BLaER1 (cell line): ENCODE measurements around the gene KCNK7.

Source experiments
- H3K27ac ChIP-seq: shearing (Covaris generic); formaldehyde crosslinking; 2 replicates; pipeline ENCODE4 v1.8.1; 2022
- H3K27me3 ChIP-seq: shearing (Covaris generic); formaldehyde crosslinking; 2 replicates; pipeline ENCODE4 v1.8.1; 2022
- H3K36me3 ChIP-seq: shearing (Covaris generic); formaldehyde crosslinking; 2 replicates; pipeline ENCODE4 v1.8.1; 2022
- H3K4me1 ChIP-seq: shearing (Covaris generic); formaldehyde crosslinking; 2 replicates; pipeline ENCODE4 v1.8.1; 2022
- H3K4me2 ChIP-seq: shearing (Covaris generic); formaldehyde crosslinking; 2 replicates; pipeline ENCODE4 v1.8.1; 2022
- H3K4me3 ChIP-seq: shearing (Covaris generic); formaldehyde crosslinking; 2 replicates; pipeline ENCODE4 v1.8.1; 2022
- H3K9ac ChIP-seq: shearing (Covaris generic); formaldehyde crosslinking; 2 replicates; pipeline ENCODE4 v1.8.1; 2022
- H3K9me3 ChIP-seq: shearing (Covaris generic); formaldehyde crosslinking; 2 replicates; pipeline ENCODE4 v1.8.1; 2022
- H4K20me1 ChIP-seq: shearing (Covaris generic); formaldehyde crosslinking; 2 replicates; pipeline ENCODE4 v1.8.1; 2022
- Cebpa-rat ChIP-seq: shearing (Covaris generic); IDR thresholded peaks from 2 replicates; pipeline ENCODE4 v1.8.1; 2022

Gene KCNK7

DNA sequence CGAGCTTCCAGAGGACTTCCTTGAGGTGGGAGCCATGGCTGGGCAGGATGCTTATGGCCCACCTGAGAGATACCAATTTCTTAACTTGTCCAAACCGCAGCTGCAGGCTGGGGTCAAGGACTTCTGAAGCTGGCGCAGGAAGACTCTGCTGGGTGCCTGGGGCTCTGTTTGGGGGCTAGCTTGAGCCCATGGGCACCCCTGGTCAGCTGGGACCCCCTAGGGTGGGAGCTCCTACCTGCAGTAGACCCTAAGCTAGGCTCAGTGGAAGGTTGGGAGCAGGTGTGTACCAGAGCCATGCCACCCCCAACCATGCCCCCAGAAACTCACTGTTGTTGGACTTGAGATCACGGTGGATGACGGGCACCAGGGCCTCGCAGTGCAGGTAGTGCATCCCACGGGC, 17.1 kb upstream of the KCNK7 start:
- no peak for TF ChIP-seq Cebpa-rat
- Histone ChIP-seq H3K27me3 (no peaks in the 10 kb centered on the region), H3K4me1 (peaks cover 56% of the 10 kb centered on the region), H3K36me3 (peaks cover 47% of the 10 kb centered on the region), H3K9me3 (no peaks in the 10 kb centered on the region), H3K4me2 (peak overlapping the region; percentile 100), H3K9ac (peak overlapping the region; percentile 96), H3K27ac (peak overlapping the region; percentile 93), H3K4me3 (peak overlapping the region; percentile 98), H4K20me1 (peaks cover 80% of the 10 kb centered on the region)

- H3K27ac ChIP-seq: peak overlapping the region; percentile 93
- peak overlapping the region; percentile 100 for H3K4me2 ChIP-seq
- H3K36me3 ChIP-seq: peaks cover 47% of the 10 kb centered on the region
- H3K9me3 ChIP-seq: no peaks in the 10 kb centered on the region
- peak overlapping the region; percentile 98 for H3K4me3 ChIP-seq
- H3K4me1 ChIP-seq: peaks cover 49% of the 10 kb centered on the region
- H3K27me3 ChIP-seq: no peaks in the 10 kb centered on the region
- H3K9ac ChIP-seq: peak overlapping the region; percentile 96
- TF ChIP-seq Cebpa-rat: no peak
- peaks cover 80% of the 10 kb centered on the region for H4K20me1 ChIP-seq
Observed at GRCh38 chr11:65611758-65612603, 16.4 kb upstream of the KCNK7 start.

GRCh38 chr11:65611028-65611757, 15.6 kb upstream of the KCNK7 start:
- Histone ChIP-seq H3K36me3 (peaks cover 51% of the 10 kb centered on the region), H3K27me3 (no peaks in the 10 kb centered on the region), H3K4me1 (peaks cover 41% of the 10 kb centered on the region), H3K27ac (peak overlapping the region; percentile 93), H3K9me3 (no peaks in the 10 kb centered on the region), H3K4me3 (peak overlapping the region; percentile 98), H3K9ac (peak overlapping the region; percentile 96), H3K4me2 (peak overlapping the region; percentile 100), H4K20me1 (peaks cover 79% of the 10 kb centered on the region)
- TF ChIP-seq Cebpa-rat: no peak

- peak overlapping the region; percentile 100 for H3K4me2 ChIP-seq
- peaks cover 59% of the 10 kb centered on the region for H3K36me3 ChIP-seq
- H3K9me3 ChIP-seq: no peaks in the 10 kb centered on the region
- H3K4me1 ChIP-seq: peaks cover 41% of the 10 kb centered on the region
- no peak for TF ChIP-seq Cebpa-rat
- H4K20me1 ChIP-seq: peaks cover 84% of the 10 kb centered on the region
- H3K27me3 ChIP-seq: no peaks in the 10 kb centered on the region
- peak overlapping the region; percentile 93 for H3K27ac ChIP-seq
- no peak overlapping the region; the same call in 1 of the 2 replicates for H3K4me3 ChIP-seq
- H3K9ac ChIP-seq: peak overlapping the region; percentile 96
Observed at GRCh38 chr11:65610404-65610803, 14.8 kb upstream of the KCNK7 start.

DNA sequence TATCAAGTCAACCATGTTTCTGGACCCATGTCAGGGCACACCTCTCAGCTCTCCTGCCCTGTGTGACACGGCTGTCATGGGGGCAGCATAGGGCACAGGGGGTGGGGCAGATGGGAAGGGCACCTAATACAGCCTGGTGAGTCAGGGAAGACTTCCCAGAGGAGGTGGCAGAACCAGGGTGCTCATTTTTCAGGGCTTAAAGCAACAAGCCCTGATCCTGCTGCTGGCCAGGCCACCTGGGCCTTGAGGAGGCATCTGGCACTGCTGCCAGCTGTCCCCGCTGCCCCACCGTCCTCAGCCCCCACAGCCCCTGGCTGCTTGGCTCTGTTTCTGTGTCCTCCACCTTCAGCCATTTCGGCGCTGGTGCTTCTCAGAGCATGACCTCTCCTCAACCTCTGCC, 14.1 kb upstream of the KCNK7 start:
- no peak for TF ChIP-seq Cebpa-rat
- Histone ChIP-seq H3K4me3 (no peak overlapping the region), H3K27me3 (no peaks in the 10 kb centered on the region), H3K27ac (no peak overlapping the region; the same call in 1 of the 2 replicates), H3K4me1 (peaks cover 41% of the 10 kb centered on the region), H3K9ac (peak overlapping the region; percentile 21; the same call in 1 of the 2 replicates), H4K20me1 (peaks cover 86% of the 10 kb centered on the region), H3K9me3 (no peaks in the 10 kb centered on the region), H3K36me3 (peaks cover 67% of the 10 kb centered on the region), H3K4me2 (peak overlapping the region; percentile 100)

GRCh38 chr11:65609229-65609628, 13.6 kb upstream of the KCNK7 start:
- Histone ChIP-seq H3K27ac (no peak overlapping the region), H3K9ac (peak overlapping the region; percentile 21; the same call in 1 of the 2 replicates), H4K20me1 (peaks cover 86% of the 10 kb centered on the region), H3K4me3 (no peak overlapping the region), H3K9me3 (no peaks in the 10 kb centered on the region), H3K36me3 (peaks cover 71% of the 10 kb centered on the region), H3K4me1 (peaks cover 41% of the 10 kb centered on the region), H3K27me3 (no peaks in the 10 kb centered on the region), H3K4me2 (no peak overlapping the region)
- TF ChIP-seq Cebpa-rat: no peak

GRCh38 chr11:65607614-65608426, 12.2 kb upstream of the KCNK7 start:
- Histone ChIP-seq H3K4me1 (peaks cover 46% of the 10 kb centered on the region), H3K9me3 (no peaks in the 10 kb centered on the region), H3K4me3 (no peak overlapping the region), H3K9ac (no peak overlapping the region), H3K27me3 (no peaks in the 10 kb centered on the region), H3K4me2 (no peak overlapping the region), H4K20me1 (peaks cover 90% of the 10 kb centered on the region), H3K27ac (no peak overlapping the region), H3K36me3 (peaks cover 85% of the 10 kb centered on the region)
- no peak for TF ChIP-seq Cebpa-rat

- Histone ChIP-seq H3K27me3 (no peaks in the 10 kb centered on the region), H3K27ac (no peak overlapping the region), H4K20me1 (peaks cover 82% of the 10 kb centered on the region), H3K9ac (no peak overlapping the region), H3K4me3 (no peak overlapping the region), H3K36me3 (peaks cover 93% of the 10 kb centered on the region), H3K4me2 (no peak overlapping the region), H3K4me1 (peaks cover 42% of the 10 kb centered on the region), H3K9me3 (no peaks in the 10 kb centered on the region)
- no peak for TF ChIP-seq Cebpa-rat
Observed at GRCh38 chr11:65606876-65607613, 11.4 kb upstream of the KCNK7 start.

DNA sequence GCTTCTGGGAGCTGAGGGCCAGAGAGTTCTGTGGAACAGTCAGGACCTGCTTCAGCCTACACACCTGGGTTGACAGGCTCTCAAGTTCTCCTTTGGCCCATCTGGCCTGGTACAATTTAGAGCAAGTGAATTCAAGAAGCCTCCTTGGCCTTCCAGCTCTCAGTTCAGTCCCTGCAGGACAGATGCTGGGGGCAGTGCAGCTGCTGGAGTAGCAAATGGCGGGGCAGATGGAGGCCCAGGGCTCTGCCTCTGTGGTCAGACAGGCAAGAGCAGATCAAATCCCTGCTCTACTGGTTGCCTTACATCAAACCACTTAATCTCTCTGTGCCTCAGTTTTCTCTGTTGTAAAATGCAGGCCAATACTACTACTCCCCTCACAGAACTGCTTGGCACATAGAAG, 8.7 kb upstream of the KCNK7 start:
- H3K36me3 ChIP-seq: peaks cover 99% of the 10 kb centered on the region

More for the DNA sequence above, 8.7 kb upstream of the KCNK7 start:
- no peak overlapping the region for H3K4me2 ChIP-seq
- no peaks in the 10 kb centered on the region for H3K27me3 ChIP-seq
- no peaks in the 10 kb centered on the region for H3K9me3 ChIP-seq
- peaks cover 55% of the 10 kb centered on the region for H4K20me1 ChIP-seq
- H3K4me1 ChIP-seq: peaks cover 14% of the 10 kb centered on the region
- TF ChIP-seq Cebpa-rat: no peak
- H3K4me3 ChIP-seq: no peak overlapping the region
- H3K27ac ChIP-seq: no peak overlapping the region
- no peak overlapping the region for H3K9ac ChIP-seq
